Measurements from ENCODE around the gene AVPR2.

The AVPR2 gene

GRCh38 chrX:153954558-153955227 lies 50.2 kb downstream of the AVPR2 start:
- no peak for DNase-seq

GRCh38 chrX:153955228-153955732 lies 50.8 kb downstream of the AVPR2 start:
- no peak for DNase-seq

- no peak for DNase-seq
Measured at GRCh38 chrX:153956044-153956907, 51.8 kb downstream of the AVPR2 start.
